Stimulated activated CD4-positive, alpha-beta T cell treated with anti-CD3 and anti-CD28 coated beads, Interleukin-4, amount 100 ng/mL, for 1 hour (primary cell): Measurements from ENCODE around the gene CENPT.
"Not testable (repeated sequence)": the region's sequence is repeated elsewhere in the genome, so short reads cannot be mapped to it uniquely, and the experiment has no call there.

Experiments used
- DNase-seq: peaks from one replicate; pipeline ENCODE4 v3.0.0-alpha.2; 2020

Gene CENPT

GRCh38 chr16:67846063-67846319, 1.5 kb downstream of the CENPT start:
- no peak for DNase-seq

DNA sequence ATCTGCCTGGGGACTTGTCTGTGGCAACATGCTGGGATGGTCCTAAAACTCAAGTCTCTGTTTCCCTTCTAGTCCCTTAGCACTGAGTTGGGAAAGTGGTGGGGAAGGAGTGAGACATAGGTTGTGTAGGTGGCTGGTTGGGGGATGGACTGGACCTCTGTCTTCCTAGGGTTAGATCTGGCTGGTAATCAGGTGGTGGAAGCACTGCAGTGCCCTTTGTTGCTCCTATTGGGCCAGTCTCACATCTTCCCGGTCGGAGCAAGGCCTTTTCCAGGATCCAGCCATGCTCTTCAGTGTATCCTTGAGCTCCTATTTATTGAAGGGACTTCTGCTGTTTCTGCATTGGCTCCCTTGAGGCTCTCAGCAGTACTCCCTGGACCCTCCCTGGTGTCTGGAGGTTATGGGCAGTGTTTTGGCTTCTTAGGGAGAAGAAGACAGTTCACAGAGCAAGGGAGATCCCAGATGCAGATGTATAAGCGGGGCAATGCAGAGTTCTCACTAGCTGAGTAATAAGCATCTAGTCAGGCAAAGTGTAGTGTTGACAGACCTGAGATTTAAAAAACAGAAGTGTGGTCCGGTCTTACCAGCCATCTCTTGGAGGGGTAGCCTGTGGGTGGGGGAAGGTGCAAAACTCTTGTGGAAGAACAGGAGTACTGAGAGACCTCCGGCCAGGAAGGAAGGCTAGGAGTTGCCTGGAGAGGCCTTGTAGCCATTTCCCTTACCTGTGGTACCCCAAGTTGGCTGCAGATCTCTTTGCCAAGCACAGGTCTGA, 2.0 kb downstream of the CENPT start:
- DNase-seq = no peak

DNA sequence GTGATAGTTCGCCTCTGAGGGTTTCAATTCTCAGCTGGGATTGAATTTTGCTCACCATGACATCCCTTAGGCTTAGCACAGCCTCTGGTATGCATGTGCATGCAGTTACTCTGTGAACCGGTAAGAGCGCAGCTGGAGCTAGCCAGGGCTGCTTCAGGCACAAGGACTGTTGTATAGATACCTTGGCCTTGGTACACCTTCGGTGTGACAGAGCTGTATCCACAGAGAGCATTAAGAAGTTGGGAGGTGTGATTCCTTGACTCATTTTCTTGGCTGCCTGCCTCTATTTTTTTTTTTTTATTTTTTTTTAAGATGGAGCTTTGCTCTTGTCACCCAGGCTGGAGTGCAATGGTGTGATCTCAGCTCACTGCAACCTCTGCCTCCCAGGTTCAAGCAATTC, 3.0 kb downstream of the CENPT start:
- no peak for DNase-seq

DNA sequence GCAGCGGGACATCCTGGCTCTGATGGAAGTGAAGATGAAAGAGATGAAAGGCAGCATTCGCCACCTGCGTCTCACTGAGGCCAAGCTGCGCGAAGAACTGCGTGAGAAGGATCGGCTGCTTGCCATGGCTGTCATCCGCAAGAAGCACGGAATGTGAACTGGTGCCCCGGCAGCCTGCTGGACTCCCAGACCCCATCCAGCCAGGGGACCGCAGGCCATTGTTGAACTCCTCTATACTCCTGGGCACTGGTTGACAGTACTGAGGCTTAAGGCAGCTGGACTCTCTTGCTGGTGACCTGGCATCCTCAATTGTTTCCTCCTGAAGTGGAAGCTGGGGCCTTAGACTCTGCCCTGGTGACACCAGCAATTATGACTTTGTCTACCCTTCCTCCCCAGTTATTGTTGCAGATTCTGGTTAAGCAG, 4.1 kb downstream of the CENPT start:
- DNase-seq = no peak

GRCh38 chr16:67842509-67843342, 4.8 kb downstream of the CENPT start:
- peak; percentile 57 for DNase-seq

- DNase-seq = peak; percentile 92
Observed at GRCh38 chr16:67841816-67842508, 5.5 kb downstream of the CENPT start, which contains the start of gene THAP11. Gene THAP11, plus strand, starts transcription at chr16:67842320. Its CDS starts 235 bp downstream, at chr16:67842555.

DNA sequence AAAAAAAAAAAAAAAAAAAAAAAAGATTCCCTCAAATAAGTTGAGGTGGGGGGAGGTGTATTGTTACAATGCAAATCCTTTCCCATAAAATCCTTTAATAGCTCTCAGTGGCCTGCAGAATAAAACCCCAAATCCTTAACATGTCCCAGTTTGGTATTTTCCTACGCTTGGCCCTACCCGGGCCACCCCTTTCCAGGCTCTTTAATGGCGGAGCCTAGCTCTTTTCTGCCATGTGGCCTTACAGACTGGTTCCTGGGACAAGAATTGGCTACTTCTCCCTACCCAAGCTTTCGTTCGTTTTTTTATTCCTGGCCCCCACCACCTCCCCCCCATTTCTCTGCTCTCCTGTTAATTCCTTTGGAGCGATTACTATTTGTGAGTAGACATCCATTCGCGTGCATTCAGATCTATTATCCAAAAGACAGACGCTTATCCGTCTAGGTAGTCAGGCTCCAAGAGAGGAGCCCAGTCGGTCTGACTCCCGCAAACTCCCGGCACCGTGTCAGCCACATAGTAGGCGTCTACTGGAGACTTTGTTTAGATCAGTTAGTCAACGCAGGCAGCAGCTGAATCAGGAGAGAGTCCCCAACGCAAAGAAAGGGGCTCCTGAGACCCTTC, 6.2 kb downstream of the CENPT start:
- DNase-seq = no peak

DNA sequence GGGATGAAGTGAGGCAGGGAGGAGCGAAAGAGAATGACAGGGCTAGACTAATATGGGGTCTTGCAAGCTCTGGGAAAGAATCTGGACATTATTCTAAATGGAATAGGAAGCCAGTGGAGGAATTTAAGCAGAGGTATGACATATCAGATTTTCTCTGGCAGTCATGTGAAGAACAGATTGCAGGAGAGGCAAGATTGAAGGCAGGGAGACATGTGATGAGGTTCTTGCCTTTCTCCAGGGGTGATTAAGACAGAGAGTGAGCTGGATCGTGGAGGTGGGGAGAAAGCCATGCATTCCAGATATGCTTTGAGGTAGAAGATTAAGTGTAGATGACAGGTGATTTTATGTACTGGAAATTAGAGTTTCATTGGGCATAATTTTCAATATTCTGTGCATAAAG, 9.7 kb downstream of the CENPT start:
- DNase-seq = no peak

DNA sequence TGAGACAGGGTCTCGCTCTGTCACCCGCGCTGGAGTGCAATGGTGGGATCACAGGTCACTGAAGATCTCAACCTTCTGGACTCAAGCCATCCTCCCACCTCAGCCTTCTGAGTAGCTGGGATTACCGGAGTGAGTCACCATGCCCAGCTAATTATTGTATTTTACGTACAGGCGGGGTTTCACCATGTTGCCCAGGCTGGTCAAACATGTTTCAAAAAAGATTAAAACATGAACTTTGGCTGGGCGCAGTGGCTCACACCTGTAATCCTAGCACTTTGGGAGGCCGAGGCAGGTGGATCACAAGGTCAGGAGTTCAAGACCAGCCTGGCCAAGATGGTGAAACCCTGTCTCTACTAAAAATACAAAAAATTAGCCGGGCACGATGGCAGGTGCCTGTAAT, 10.3 kb downstream of the CENPT start:
- DNase-seq = not testable (repeated sequence)

DNA sequence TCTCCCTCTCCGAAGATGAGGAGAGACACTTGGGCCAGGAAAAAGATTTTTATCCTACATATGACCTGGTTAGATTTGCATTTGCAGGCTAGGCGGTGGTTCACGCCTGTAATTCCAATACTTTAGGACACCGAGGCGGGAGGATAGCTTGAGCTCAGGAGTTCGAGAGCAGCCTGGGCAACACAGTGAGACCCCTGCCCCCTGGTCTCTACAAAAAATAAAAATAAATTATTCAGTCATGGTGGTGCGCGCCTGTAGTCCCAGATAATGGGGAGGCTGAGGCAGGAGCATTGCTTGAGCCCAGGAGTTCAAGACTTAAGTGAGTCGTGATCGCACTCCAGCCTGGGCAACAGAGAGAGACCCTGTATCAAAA, 13.3 kb downstream of the CENPT start:
- DNase-seq = no peak

DNA sequence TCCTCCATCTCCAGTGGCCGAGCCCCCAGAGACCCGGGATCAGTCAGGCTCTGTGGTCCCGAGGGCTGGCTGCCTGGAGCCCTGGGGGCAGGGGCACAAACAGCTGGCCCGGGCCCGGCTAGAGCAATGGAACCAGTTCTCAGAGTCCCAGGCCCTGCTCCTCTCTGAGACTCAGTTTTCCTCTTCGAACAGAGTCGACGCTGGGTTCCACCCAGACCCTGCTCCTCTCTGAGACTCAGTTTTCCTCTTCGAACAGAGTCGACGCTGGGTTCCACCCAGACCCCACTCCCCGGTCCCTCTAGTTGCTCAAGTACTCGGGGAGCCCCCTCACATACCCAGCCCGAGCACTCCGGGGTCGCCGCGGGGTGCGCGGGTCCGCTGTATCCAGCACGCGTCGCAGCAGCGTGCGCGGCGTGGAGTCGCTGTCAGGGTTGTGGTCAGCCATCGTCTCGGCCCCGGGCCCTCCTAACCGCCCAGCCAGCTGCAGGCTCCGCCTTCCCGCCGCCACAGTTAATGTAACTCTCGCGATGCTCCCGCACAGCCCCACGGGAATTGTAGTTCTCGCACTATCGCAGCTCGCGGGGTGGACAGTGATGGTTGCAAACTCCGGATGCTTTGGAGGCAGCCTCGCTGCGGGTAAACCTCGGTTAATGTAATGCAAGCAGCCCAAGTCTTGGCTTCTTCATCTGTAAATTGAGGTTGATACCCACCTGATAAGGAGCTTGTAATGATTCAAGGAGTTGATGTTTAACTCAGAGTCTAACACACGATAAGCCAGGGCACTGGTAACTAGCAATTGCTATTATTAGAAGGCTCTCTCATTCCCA, 13.9 kb downstream of the CENPT start:
- peak; percentile 92 for DNase-seq

DNA sequence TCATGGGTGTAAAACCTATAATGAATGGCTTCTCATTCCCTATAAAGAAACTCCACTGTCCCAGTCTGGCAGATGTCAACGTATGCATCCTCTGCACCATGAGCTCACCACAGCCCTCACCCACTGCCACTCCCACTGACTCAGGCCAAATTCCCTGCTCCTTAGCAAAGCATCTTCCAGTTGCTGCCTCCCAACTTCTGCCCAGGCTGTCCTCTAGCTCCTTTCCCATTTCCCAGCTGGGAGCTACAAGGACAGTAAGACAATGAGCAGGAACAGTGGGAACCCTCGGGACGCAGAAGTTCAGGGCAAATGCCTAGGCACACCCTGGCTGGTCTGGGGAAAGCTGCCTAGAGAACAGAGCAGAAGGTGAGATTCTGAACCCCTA, 14.5 kb downstream of the CENPT start:
- DNase-seq = no peak

- DNase-seq = no peak
Observed at GRCh38 chr16:67828651-67829050, 18.8 kb downstream of the CENPT start.

- no peak for DNase-seq
Observed at GRCh38 chr16:67825906-67826305, 21.6 kb downstream of the CENPT start.

DNA sequence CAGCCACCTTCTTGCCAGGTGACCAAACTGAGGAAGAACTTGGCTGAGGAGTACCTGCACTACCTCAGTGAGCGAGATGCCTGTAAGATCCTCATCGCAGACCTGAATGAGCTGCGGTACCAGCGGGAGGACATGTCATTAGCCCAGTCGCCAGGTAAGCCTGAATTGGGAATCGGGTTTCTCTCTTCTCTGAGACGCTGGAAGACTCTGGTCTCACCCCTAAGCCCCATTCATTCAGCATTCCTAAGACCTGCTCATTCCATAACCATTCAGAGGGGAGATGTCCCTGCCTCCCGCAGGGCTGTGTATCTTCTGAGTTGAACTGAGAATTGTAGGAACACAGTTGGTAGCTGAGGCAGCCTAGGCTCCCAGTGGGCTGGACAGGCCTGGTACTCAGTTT, 22.4 kb downstream of the CENPT start:
- DNase-seq = no peak

DNA sequence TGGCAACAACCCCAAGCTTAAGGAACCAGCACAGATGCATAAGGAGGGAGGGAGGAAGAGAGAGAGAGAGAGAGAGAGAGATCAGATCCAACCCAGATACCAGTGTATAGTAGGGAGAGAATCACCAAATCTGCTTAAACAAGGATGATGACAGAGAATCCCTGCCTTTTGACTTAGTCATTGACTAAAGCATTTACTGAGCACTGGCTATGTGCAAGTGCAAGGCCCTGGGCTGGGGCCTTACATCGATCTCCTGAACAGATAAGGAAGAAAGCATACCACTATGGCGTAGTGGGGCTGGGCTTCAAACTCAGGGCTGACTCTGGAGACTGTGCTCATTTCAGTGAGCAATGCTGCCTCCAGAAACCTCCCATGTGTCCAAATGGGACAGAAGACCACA, 25.0 kb downstream of the CENPT start:
- DNase-seq = no peak

GRCh38 chr16:67820608-67821259, 26.8 kb downstream of the CENPT start:
- no peak for DNase-seq

- DNase-seq = no peak
Observed at GRCh38 chr16:67814567-67814966, 32.9 kb downstream of the CENPT start.

DNA sequence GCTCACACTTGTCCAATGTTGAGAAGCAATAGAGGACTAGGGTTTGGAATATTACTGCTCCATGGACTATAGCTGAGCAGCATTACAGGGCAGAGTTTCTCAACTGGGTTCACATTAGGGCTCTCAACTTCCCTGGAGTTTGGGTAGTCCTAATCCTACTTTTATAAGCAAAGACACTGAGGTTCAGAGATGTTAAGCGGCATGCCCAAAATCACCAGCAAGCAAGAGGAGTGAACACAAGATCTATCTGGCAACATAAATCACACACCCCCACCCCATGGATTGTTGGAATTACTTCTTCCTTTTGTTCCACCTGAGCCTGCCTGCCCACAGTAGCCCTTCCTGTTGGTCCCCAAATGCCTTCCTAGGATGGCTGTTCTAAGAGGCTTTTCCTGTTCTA, 35.6 kb downstream of the CENPT start:
- DNase-seq = no peak

DNA sequence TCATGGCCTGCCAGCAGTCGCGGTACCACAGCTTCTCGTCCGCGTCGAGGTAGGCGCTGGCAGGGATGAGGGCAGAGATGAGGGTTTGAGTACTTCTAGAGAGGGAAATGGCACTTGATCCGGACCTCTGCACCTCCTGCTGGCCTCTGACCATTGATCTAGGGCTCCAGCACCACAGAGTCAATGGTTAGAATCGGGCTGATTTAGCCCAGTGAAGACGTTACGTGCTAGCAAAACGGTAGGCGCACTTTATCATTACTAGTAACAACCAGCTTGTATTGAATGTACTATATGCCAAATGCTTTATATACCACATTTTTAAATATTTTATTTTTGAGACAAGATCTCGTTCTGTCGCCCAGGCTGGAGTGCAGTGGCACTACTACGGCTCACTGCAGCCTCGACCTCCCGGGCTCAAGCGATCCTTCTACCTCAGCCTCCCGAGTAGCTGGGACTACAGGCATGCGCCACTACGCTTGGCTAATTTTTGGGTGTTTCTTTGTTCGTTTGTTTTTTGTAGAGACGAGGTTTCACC, 40.3 kb downstream of the CENPT start:
- no peak for DNase-seq

DNA sequence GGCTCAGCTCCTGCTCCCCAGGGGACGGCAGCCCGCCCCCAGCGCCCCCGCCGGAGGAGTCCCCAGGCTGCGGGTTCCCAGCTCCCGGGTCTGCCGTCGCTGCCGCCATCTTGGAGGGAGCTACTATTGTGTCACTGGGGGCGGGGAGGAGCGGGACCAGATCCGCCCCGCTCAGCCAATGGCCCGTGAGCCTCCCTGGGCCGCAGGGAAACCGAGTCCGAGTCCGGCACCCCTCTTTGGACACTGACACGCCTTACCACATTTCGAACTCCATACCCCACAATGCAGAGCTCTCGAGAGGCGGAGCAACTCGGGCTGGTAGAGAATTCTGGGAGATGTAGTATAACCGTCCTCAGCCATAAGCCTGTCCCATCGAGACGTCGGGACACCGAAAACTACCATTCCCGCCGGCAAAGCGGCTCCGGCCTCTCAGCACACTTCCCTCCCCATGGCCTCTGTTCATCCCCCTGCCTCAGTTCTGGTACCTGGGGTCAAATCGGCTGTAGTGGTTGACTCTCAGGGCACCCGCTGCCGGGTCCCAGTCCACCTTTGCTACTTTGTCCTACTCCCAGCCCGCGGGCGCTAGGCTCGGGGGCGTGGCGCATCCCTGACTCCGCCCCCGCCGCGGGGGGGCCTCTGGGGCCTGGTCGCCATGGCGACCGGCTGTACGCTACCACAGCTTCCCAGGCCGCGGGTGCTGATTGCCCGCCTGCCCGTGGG, 40.9 kb downstream of the CENPT start, which contains the start of the genes RANBP10 and TSNAXIP1:
RANBP10 (minus strand) TSS at position 133 of the 720 bp plus-strand sequence; CDS start at position 109, 24 bp downstream.
TSNAXIP1 (plus strand) TSS at position 462 of the 720 bp plus-strand sequence. CDS start 261 bp downstream, outside the sequence.
- peak; percentile 94 for DNase-seq
